HepG2 (cell line): Measurements from ENCODE around the gene PAFAH1B1. TPM values are rescaled to one million over a fixed set of nuclear protein-coding genes. Genes with fewer than 3 reads are reported as not detected.

Experiments
- ATAC-seq: fragments of 200-7000 bp; cut with Tn5 transposase; 3 replicates; pipeline ENCODE4 v1.9.1; 2020; ENCODE audit warnings: mild to moderate bottlenecking, moderate library complexity
- BruUV-seq: library from RNA; stranded (reverse); fragments of 400-500 nt; replicated peaks from 2 replicates; lab custom pipeline; 2021; lab: Mats Ljungman, UMichigan
- CTCF ChIA-PET: fragments of 300-600 bp; formaldehyde crosslinking; extraction: SDS; loops from one replicate; lab custom pipeline; 2021; ENCODE audit warnings: low total read pairs, inconsistent platforms, low intra/inter-chr PET ratio; lab: Yijun Ruan, JAX
- POLR2A ChIA-PET: fragments of 350-600 bp; sonication (Branson Sonifier 250); formaldehyde crosslinking; loops from one replicate; lab custom pipeline; 2020; ENCODE audit warnings: antibody characterized with exemption, inconsistent platforms; lab: Yijun Ruan, JAX
- DNase-seq: peaks from one replicate; pipeline ENCODE4 v3.0.0-alpha.2; 2015; ENCODE audit warnings: low spot score
- FAIRE-seq: peaks from 3 replicates; lab custom pipeline; 2011; peaks lifted over from hg19 to GRCh38; lab: Jason Lieb, UNC
- H2AFZ ChIP-seq: one replicate; pipeline ENCODE4 v1.6.1; 2011; ENCODE audit warnings: low read length, inconsistent platforms
- H3K27ac ChIP-seq: fragments of 300-600 bp; 3 replicates; pipeline ENCODE4 v1.8.0; 2011; ENCODE audit warnings: mixed run types, mild to moderate bottlenecking, mixed read lengths, low read length, inconsistent platforms; ENCODE audit not compliant: insufficient read depth; ENCODE audit errors: extremely low read length
- H3K27me3 ChIP-seq, 2 experiments: fragments of 200-600 bp in 1 of 2; 2 replicates in 1 of 2; 3 replicates in 1 of 2; pipeline versions ENCODE4 v1.6.0 to v1.8.0; 2011; ENCODE audit warnings: low read length in 2 of 2, mild to moderate bottlenecking in 2 of 2, moderate library complexity in 2 of 2, inconsistent platforms in 1 of 2; ENCODE audit not compliant: insufficient read depth in 2 of 2, control insufficient read depth in 1 of 2
- H3K36me3 ChIP-seq, 2 experiments: fragments of 200-600 bp in 1 of 2; replicated peaks in 1 of 2; 2 replicates in 1 of 2; 3 replicates in 1 of 2; pipeline versions ENCODE4 v1.5.1 to v1.8.0; 2011; ENCODE audit warnings: low read length in 2 of 2, inconsistent platforms in 1 of 2; ENCODE audit not compliant: insufficient read depth in 2 of 2, control insufficient read depth in 1 of 2
- H3K4me1 ChIP-seq: 2 replicates; pipeline ENCODE4 v1.5.1; 2012; ENCODE audit warnings: low read length, inconsistent platforms; ENCODE audit not compliant: insufficient read depth
- H3K4me2 ChIP-seq: 2 replicates; pipeline ENCODE4 v1.6.0; 2011; ENCODE audit warnings: low read depth, low read length, inconsistent platforms
- H3K4me3 ChIP-seq, 3 experiments: fragments of 200-600 bp in 1 of 3; sonication (generic), shearing (Covaris generic) in 1 of 3; replicated peaks in 1 of 3; 2 replicates each; pipeline ENCODE4 v1.5.1; 2011 to 2016; ENCODE audit warnings: low read length in 3 of 3, inconsistent platforms in 2 of 3, low read depth in 2 of 3, mild to moderate bottlenecking in 2 of 3, control low read depth in 1 of 3, mixed read lengths in 1 of 3; ENCODE audit not compliant: insufficient read depth in 1 of 3
- H3K79me2 ChIP-seq: one replicate; pipeline ENCODE4 v1.6.1; 2011; ENCODE audit warnings: low read length, inconsistent platforms; ENCODE audit not compliant: insufficient read depth
- H3K9ac ChIP-seq: 2 replicates; pipeline ENCODE4 v1.6.0; 2011; ENCODE audit warnings: mild to moderate bottlenecking, low read depth, low read length, inconsistent platforms; ENCODE audit not compliant: insufficient read depth
- H3K9me3 ChIP-seq: 2 replicates; pipeline ENCODE4 v1.5.1; 2012; ENCODE audit warnings: mild to moderate bottlenecking, low read length
- H4K20me1 ChIP-seq: 2 replicates; pipeline ENCODE4 v1.6.0; 2011; ENCODE audit warnings: inconsistent platforms, mild to moderate bottlenecking, low read length, moderate library complexity; ENCODE audit not compliant: insufficient read depth
- MLLT10 ChIP-seq: sonication (generic); formaldehyde crosslinking; IDR thresholded peaks from 2 replicates; pipeline ENCODE4 v1.4.0; 2020; ENCODE audit warnings: missing genetic modification reagents
- MXD1 ChIP-seq: sonication (generic); formaldehyde crosslinking; IDR thresholded peaks from 2 replicates; pipeline ENCODE4 v1.4.0; 2020; ENCODE audit warnings: mild to moderate bottlenecking, missing genetic modification reagents
- ZBTB1 ChIP-seq: sonication (generic); formaldehyde crosslinking; IDR thresholded peaks from 2 replicates; pipeline ENCODE4 v1.4.0; 2020; ENCODE audit warnings: missing genetic modification reagents, borderline replicate concordance
- ZNF143 ChIP-seq: sonication (generic); formaldehyde crosslinking; IDR thresholded peaks from 2 replicates; pipeline ENCODE4 v1.4.0; 2020; ENCODE audit warnings: missing genetic modification reagents
- ZNF441 ChIP-seq: sonication (generic); formaldehyde crosslinking; IDR thresholded peaks from 2 replicates; pipeline ENCODE4 v1.7.0; 2021; ENCODE audit warnings: missing genetic modification reagents, borderline replicate concordance
- ZSCAN21 ChIP-seq: sonication (generic); formaldehyde crosslinking; IDR thresholded peaks from 2 replicates; pipeline ENCODE4 v1.8.0; 2022; ENCODE audit warnings: mild to moderate bottlenecking, missing genetic modification reagents, moderate library complexity, borderline replicate concordance
- WGBS: methylation state at CpG from one replicate; pipeline ENCODE4 v1.1.6; 2017; ENCODE audit warnings: low lambda C conversion rate; 5-methylcytosine and 5-hydroxymethylcytosine counted together
- in situ Hi-C: cut with HindIII; loops from 2 replicates; pipeline ENCODE4 v1.10.0; 2017; ENCODE audit warnings: low pct_unique_long_range_greater_than_20kb; ENCODE audit not compliant: extremely low pct_ligation_motif_present
- intact Hi-C: fragments of 100-400 bp; cut with micrococcal nuclease; formaldehyde crosslinking; loops from one replicate; pipeline ENCODE4 v1.10.0; 2022; ENCODE audit not compliant: unreplicated experiment
- polyA plus RNA-seq, 8 experiments: library from polyadenylated mRNA; depleted of rRNA in 3 of 8; stranded (reverse) in 7 of 8; unstranded in 1 of 8; fragments of >200 nt; fragmentation: Illumina TruSeq in 4 of 8; extraction: Trizol in 4 of 8; gene quantifications; 2 replicates each; pipeline versions ENCODE4 v1.2.1 to v1.2.3, GENCODE V29; 2011 to 2016; ENCODE audit warnings: low read depth in 4 of 8, missing spikeins in 1 of 8, mixed read lengths in 1 of 8; ENCODE audit not compliant: insufficient read depth in 1 of 8
- total RNA-seq, 5 experiments: library from RNA; depleted of rRNA; stranded (reverse); fragments of >200 nt; fragmentation: Illumina TruSeq; extraction: Trizol; gene quantifications; 2 replicates each; pipeline ENCODE4 v1.2.3, GENCODE V29; 2016; ENCODE audit warnings: low read depth in 1 of 5
- TF ChIP-seq, protein P1 (sequence below): IDR thresholded peaks from 2 replicates; pipeline ENCODE4 v1.6.1; 2016; ENCODE audit warnings: missing compliant biosample characterization, missing genetic modification reagents, borderline replicate concordance
- TF ChIP-seq, protein P2 (sequence below): IDR thresholded peaks from 2 replicates; pipeline ENCODE4 v1.6.1; 2012; ENCODE audit warnings: low read length, improper control_type of control experiment
- TF ChIP-seq, protein P3 (sequence below): sonication (generic); formaldehyde crosslinking; IDR thresholded peaks from 2 replicates; pipeline ENCODE4 v1.8.0; 2022; ENCODE audit warnings: missing genetic modification reagents, mild to moderate bottlenecking, moderate library complexity, borderline replicate concordance
- TF ChIP-seq, protein P4 (sequence below): sonication (generic); formaldehyde crosslinking; IDR thresholded peaks from 2 replicates; pipeline ENCODE4 v1.5.0; 2020; ENCODE audit warnings: missing genetic modification reagents

PAFAH1B1 gene
- total and polyA plus RNA-seq, 2 of the 13 experiments (the other 11 are each of a cell fraction or from before 2014, with no cell fraction given) = 46.0 to 64.9 TPM

DNA sequence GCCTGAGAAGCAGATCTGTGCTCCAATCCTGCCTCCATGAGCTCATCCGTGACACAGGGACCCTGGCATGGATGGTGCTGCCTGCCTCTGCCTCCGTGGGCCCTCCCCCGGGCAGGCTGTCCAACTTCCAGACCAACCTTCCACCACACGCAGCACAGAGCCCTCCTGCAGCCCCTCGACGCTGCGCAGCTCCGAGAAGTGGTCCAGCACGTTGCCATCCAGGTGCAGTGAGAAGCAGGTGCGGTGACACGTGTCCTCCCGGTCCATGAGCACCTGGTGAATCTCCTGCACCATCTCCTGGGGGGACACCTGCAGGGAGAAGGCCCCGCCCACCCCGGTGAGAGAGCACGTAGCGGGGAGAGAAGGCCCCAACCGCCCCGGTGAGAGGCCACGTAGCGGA lies 109.7 kb downstream of the PAFAH1B1 start:
- Histone ChIP-seq H3K27ac (no peak overlapping the region), H3K27me3 (no peaks in the 10 kb centered on the region), H3K4me2 (no peak overlapping the region), H3K36me3 (peaks cover 32 to 71% of the 10 kb centered on the region in 2 experiments), H3K9ac (no peak overlapping the region), H3K4me3 (no peak overlapping the region), H3K79me2 (peaks cover 35% of the 10 kb centered on the region), H3K9me3 (no peaks in the 10 kb centered on the region), H3K4me1 (peaks cover 32% of the 10 kb centered on the region), H2AFZ (no peak overlapping the region), H4K20me1 (peaks cover 34% of the 10 kb centered on the region)
- ChIA-PET CTCF (no interaction called here), POLR2A (no interaction called here)
- 96% methylated on average over 9 of the region's 20 CpGs for WGBS
- FAIRE-seq (no peak), ATAC-seq (no peak), DNase-seq (no peak)
- in situ Hi-C loops = no loop called here
- intact Hi-C loops = no loop called here
- BruUV-seq = no TSS peak
- TF ChIP-seq, protein P1, sequence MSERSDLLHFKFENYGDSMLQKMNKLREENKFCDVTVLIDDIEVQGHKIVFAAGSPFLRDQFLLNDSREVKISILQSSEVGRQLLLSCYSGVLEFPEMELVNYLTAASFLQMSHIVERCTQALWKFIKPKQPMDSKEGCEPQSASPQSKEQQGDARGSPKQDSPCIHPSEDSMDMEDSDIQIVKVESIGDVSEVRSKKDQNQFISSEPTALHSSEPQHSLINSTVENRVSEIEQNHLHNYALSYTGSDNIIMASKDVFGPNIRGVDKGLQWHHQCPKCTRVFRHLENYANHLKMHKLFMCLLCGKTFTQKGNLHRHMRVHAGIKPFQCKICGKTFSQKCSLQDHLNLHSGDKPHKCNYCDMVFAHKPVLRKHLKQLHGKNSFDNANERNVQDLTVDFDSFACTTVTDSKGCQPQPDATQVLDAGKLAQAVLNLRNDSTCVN (CRISPR knock-in tag) = no peak
- TF ChIP-seq, protein P2, sequence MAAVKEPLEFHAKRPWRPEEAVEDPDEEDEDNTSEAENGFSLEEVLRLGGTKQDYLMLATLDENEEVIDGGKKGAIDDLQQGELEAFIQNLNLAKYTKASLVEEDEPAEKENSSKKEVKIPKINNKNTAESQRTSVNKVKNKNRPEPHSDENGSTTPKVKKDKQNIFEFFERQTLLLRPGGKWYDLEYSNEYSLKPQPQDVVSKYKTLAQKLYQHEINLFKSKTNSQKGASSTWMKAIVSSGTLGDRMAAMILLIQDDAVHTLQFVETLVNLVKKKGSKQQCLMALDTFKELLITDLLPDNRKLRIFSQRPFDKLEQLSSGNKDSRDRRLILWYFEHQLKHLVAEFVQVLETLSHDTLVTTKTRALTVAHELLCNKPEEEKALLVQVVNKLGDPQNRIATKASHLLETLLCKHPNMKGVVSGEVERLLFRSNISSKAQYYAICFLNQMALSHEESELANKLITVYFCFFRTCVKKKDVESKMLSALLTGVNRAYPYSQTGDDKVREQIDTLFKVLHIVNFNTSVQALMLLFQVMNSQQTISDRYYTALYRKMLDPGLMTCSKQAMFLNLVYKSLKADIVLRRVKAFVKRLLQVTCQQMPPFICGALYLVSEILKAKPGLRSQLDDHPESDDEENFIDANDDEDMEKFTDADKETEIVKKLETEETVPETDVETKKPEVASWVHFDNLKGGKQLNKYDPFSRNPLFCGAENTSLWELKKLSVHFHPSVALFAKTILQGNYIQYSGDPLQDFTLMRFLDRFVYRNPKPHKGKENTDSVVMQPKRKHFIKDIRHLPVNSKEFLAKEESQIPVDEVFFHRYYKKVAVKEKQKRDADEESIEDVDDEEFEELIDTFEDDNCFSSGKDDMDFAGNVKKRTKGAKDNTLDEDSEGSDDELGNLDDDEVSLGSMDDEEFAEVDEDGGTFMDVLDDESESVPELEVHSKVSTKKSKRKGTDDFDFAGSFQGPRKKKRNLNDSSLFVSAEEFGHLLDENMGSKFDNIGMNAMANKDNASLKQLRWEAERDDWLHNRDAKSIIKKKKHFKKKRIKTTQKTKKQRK = no peak
- TF ChIP-seq, protein P3, sequence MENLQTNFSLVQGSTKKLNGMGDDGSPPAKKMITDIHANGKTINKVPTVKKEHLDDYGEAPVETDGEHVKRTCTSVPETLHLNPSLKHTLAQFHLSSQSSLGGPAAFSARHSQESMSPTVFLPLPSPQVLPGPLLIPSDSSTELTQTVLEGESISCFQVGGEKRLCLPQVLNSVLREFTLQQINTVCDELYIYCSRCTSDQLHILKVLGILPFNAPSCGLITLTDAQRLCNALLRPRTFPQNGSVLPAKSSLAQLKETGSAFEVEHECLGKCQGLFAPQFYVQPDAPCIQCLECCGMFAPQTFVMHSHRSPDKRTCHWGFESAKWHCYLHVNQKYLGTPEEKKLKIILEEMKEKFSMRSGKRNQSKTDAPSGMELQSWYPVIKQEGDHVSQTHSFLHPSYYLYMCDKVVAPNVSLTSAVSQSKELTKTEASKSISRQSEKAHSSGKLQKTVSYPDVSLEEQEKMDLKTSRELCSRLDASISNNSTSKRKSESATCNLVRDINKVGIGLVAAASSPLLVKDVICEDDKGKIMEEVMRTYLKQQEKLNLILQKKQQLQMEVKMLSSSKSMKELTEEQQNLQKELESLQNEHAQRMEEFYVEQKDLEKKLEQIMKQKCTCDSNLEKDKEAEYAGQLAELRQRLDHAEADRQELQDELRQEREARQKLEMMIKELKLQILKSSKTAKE = no peak
- TF ChIP-seq ZNF143 (CRISPR knock-in tag) (no peak), MLLT10 (no peak), ZBTB1 (no peak), ZSCAN21 (no peak), ZNF441 (CRISPR knock-in tag) (no peak), MXD1 (CRISPR knock-in tag) (no peak)
- TF ChIP-seq, protein P4, sequence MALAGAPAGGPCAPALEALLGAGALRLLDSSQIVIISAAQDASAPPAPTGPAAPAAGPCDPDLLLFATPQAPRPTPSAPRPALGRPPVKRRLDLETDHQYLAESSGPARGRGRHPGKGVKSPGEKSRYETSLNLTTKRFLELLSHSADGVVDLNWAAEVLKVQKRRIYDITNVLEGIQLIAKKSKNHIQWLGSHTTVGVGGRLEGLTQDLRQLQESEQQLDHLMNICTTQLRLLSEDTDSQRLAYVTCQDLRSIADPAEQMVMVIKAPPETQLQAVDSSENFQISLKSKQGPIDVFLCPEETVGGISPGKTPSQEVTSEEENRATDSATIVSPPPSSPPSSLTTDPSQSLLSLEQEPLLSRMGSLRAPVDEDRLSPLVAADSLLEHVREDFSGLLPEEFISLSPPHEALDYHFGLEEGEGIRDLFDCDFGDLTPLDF (CRISPR knock-in tag) = no peak
